ENCODE data around the gene SPTBN5. TPM values are rescaled to one million over a fixed set of nuclear protein-coding genes. Genes with fewer than 3 reads are reported as not detected.

Gene SPTBN5
- total RNA-seq, 1 experiment from 2014 or later: 0.96 TPM

GRCh38 chr15:41885841-41886240 is 8.0 kb downstream of the SPTBN5 start:
- H3K4me1 ChIP-seq (ENCODE audit: control insufficient read depth in 1 of 2, insufficient read depth in 2 of 2, low read length in 2 of 2): no peaks in the 10 kb centered on the region
- no peak for TF ChIP-seq ZNF274 (IDR thresholded peaks at IDR 0.05; ENCODE audit: low read depth, low read length)
- TF ChIP-seq FOSL1 (IDR thresholded peaks at IDR 0.05; ENCODE audit: low read depth): no peak
- no peak for TF ChIP-seq RAD21 (IDR thresholded peaks at IDR 0.05; ENCODE audit: low read depth)
- no peaks in the 10 kb centered on the region for H3K9me2 ChIP-seq (ENCODE audit: insufficient read depth)
- ChIA-PET CTCF (no interaction called here), POLR2A (no interaction called here), RAD21 (ENCODE audit: low non-redundant PET in 1 of 2, low total read pairs in 2 of 2, uncharacterized antibody in 2 of 2, unreplicated experiment in 2 of 2) (no interaction called here)
- DNase-seq (ENCODE audit: low read depth, low spot score): no peak
- H3K79me2 ChIP-seq (ENCODE audit: insufficient read depth, low read length): no peaks in the 10 kb centered on the region
- no peak overlapping the region for H2AFZ ChIP-seq (ENCODE audit: low read depth, low read length, poor library complexity, severe bottlenecking)
- no peaks in the 10 kb centered on the region for H3K36me3 ChIP-seq (ENCODE audit: control insufficient read depth in 1 of 2, insufficient read depth in 2 of 2, low read length in 2 of 2)
- no peak overlapping the region for H3K4me3 ChIP-seq (replicated peaks in 1 of 2; ENCODE audit: low read depth in 1 of 2, low read length in 2 of 2)
- H3K9ac ChIP-seq (ENCODE audit: low read length): no peak overlapping the region
- no TSS peak for BruUV-seq (replicated peaks)
- H3K27me3 ChIP-seq (ENCODE audit: insufficient read depth, low read length): no peaks in the 10 kb centered on the region
- H3K27ac ChIP-seq (ENCODE audit: low read depth, low read length): no peak overlapping the region
- intact Hi-C loops (cut with micrococcal nuclease): no loop called here
- no peak for ATAC-seq
- H4K20me1 ChIP-seq (ENCODE audit: insufficient read depth): no peaks in the 10 kb centered on the region
- H3K4me2 ChIP-seq (ENCODE audit: low read length): no peak overlapping the region
- H3K9me3 ChIP-seq (ENCODE audit: control insufficient read depth in 1 of 2, insufficient read depth in 1 of 2, low read depth in 1 of 2, low read length in 2 of 2): no peaks in the 10 kb centered on the region

DNA sequence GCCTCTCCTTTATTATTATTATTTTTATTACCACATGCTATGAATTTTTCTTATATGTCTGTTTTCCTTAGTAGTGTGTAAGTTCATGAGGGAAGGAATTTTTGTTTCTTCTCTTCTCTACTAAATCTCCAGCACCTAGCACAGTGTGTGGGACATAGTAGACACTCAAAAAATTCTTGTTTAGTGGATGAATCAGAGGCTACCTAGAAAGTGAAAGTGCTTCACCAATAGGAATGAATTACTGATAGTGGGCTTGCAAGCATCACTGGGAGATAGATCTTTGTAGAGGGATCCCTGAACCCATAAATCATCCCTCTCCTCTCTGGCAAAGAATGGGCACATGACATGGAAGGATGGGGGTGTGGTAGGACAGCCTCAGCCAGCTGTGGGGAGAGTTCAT is 8.5 kb downstream of the SPTBN5 start:
- BruUV-seq (replicated peaks): no TSS peak

More for the DNA sequence above, 8.5 kb downstream of the SPTBN5 start:
- Histone ChIP-seq H3K9ac (ENCODE audit: low read length) (no peak overlapping the region), H4K20me1 (ENCODE audit: insufficient read depth) (no peaks in the 10 kb centered on the region), H3K36me3 (ENCODE audit: control insufficient read depth in 1 of 2, insufficient read depth in 2 of 2, low read length in 2 of 2) (no peaks in the 10 kb centered on the region), H2AFZ (ENCODE audit: low read depth, low read length, poor library complexity, severe bottlenecking) (no peak overlapping the region), H3K27ac (ENCODE audit: low read depth, low read length) (no peak overlapping the region), H3K79me2 (ENCODE audit: insufficient read depth, low read length) (no peaks in the 10 kb centered on the region), H3K9me2 (ENCODE audit: insufficient read depth) (no peaks in the 10 kb centered on the region), H3K27me3 (ENCODE audit: insufficient read depth, low read length) (no peaks in the 10 kb centered on the region), H3K9me3 (ENCODE audit: control insufficient read depth in 1 of 2, insufficient read depth in 1 of 2, low read depth in 1 of 2, low read length in 2 of 2) (no peaks in the 10 kb centered on the region), H3K4me1 (ENCODE audit: control insufficient read depth in 1 of 2, insufficient read depth in 2 of 2, low read length in 2 of 2) (no peaks in the 10 kb centered on the region), H3K4me3 (replicated peaks in 1 of 2; ENCODE audit: low read depth in 1 of 2, low read length in 2 of 2) (no peak overlapping the region), H3K4me2 (ENCODE audit: low read length) (no peak overlapping the region)
- TF ChIP-seq, protein P1, sequence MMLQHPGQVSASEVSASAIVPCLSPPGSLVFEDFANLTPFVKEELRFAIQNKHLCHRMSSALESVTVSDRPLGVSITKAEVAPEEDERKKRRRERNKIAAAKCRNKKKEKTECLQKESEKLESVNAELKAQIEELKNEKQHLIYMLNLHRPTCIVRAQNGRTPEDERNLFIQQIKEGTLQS (IDR thresholded peaks at IDR 0.05): no peak
- TF ChIP-seq, protein P2, sequence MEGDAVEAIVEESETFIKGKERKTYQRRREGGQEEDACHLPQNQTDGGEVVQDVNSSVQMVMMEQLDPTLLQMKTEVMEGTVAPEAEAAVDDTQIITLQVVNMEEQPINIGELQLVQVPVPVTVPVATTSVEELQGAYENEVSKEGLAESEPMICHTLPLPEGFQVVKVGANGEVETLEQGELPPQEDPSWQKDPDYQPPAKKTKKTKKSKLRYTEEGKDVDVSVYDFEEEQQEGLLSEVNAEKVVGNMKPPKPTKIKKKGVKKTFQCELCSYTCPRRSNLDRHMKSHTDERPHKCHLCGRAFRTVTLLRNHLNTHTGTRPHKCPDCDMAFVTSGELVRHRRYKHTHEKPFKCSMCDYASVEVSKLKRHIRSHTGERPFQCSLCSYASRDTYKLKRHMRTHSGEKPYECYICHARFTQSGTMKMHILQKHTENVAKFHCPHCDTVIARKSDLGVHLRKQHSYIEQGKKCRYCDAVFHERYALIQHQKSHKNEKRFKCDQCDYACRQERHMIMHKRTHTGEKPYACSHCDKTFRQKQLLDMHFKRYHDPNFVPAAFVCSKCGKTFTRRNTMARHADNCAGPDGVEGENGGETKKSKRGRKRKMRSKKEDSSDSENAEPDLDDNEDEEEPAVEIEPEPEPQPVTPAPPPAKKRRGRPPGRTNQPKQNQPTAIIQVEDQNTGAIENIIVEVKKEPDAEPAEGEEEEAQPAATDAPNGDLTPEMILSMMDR (IDR thresholded peaks at IDR 0.05 in 2 of 3, conservative IDR thresholded peaks at IDR 0.05 in 1 of 3; ENCODE audit: borderline replicate concordance in 1 of 3, insufficient read depth in 1 of 3, low read depth in 2 of 3, low read length in 2 of 3): no peak
- no peak for TF ChIP-seq EZH2phosphoT487 (IDR thresholded peaks at IDR 0.05; ENCODE audit: borderline replicate concordance)
- no peak for TF ChIP-seq ELF1 (IDR thresholded peaks at IDR 0.05; ENCODE audit: borderline replicate concordance, low read depth)
- no peak for TF ChIP-seq TCF7L2 (IDR thresholded peaks at IDR 0.05; ENCODE audit: borderline replicate concordance, extremely low read depth, insufficient read depth, insufficient read length)
- TF ChIP-seq ZFX (IDR thresholded peaks at IDR 0.05): no peak
- no peak for TF ChIP-seq YY1 (IDR thresholded peaks at IDR 0.05; ENCODE audit: extremely low read depth, insufficient replicate concordance, low read depth, low read length)
- no peak for TF ChIP-seq CBX3 (IDR thresholded peaks at IDR 0.05; ENCODE audit: low read depth)
- ChIA-PET RAD21 (ENCODE audit: low non-redundant PET in 1 of 2, low total read pairs in 2 of 2, uncharacterized antibody in 2 of 2, unreplicated experiment in 2 of 2) (no interaction called here), CTCF (no interaction called here), POLR2A (no interaction called here)
- intact Hi-C loops (cut with micrococcal nuclease): no loop called here
- DNase-seq (ENCODE audit: low read depth, low spot score) (no peak), ATAC-seq (no peak)

Measured in HCT116 (cell line).